Gastroesophageal sphincter (tissue), 3 donors: ENCODE data around the gene C1GALT1C1L.

Experiments
- CTCF ChIP-seq, 4 experiments: fragments of 200-600 bp in 2 of 4; fragments of 450-650 bp in 2 of 4; sonication (generic) in 1 of 4; IDR thresholded peaks; one replicate each; pipeline ENCODE4 v1.5.1; 2017 to 2019; ENCODE audit warnings: antibody characterized with exemption in 4 of 4, mild to moderate bottlenecking in 2 of 4, moderate library complexity in 2 of 4
- EP300 ChIP-seq: sonication (generic); formaldehyde crosslinking; IDR thresholded peaks from one replicate; pipeline ENCODE4 v1.6.1; 2017; ENCODE audit warnings: antibody characterized with exemption, mild to moderate bottlenecking
- POLR2A ChIP-seq, 2 donors: fragments of 450-650 bp; IDR thresholded peaks; one replicate each; pipeline ENCODE4 v1.6.1; 2017; ENCODE audit warnings: antibody characterized with exemption in 2 of 2, mild to moderate bottlenecking in 2 of 2, moderate library complexity in 1 of 2

GRCh38 chr2:43685357-43685756 lies 9.1 kb upstream of the C1GALT1C1L start:
- TF ChIP-seq CTCF (IDR thresholded peaks at IDR 0.05) (no peak), EP300 (no peak), POLR2A (IDR thresholded peaks at IDR 0.05) (no peak)
